ENCODE measurements around the gene RRAGC. TPM values are rescaled to one million over a fixed set of nuclear protein-coding genes. Genes with fewer than 3 reads are reported as not detected.

The RRAGC gene
- polyA plus RNA-seq, 1 experiment: 6.5 TPM

DNA sequence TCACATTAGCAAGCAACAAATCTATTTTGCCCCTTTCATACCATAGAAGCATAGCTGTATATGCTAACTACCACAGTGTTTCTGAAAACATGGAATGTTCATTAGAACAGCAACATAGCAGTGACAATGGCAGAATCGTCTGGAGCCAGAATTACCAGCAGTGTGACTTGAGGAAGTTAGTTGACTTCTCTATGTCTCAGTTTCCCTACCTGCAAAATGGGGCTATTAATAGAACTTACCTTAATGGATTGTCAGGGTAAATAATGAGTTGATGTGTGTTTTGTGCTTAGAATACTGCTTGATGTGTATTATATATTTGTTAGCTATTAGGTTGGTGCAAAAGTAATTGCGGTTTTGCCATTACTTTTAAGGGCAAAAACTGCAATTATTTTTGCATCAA lies 36.6 kb upstream of the RRAGC start:
- ChIA-PET POLR2A (no interaction called here), CTCF (interaction anchor here (0.6 to 1.4 kb wide), 2 partner anchors 158 to 202 kb away, joined by 3 to 4 read pairs; no protein-coding TSS in a partner anchor)
- Histone ChIP-seq H3K36me3 (ENCODE audit: control insufficient read depth, insufficient read depth, low read length) (no peaks in the 10 kb centered on the region), H3K4me3 (ENCODE audit: low read depth, low read length) (no peak overlapping the region), H3K27me3 (ENCODE audit: control insufficient read depth, insufficient read depth, low read length) (no peaks in the 10 kb centered on the region)
- TF ChIP-seq, protein P1, sequence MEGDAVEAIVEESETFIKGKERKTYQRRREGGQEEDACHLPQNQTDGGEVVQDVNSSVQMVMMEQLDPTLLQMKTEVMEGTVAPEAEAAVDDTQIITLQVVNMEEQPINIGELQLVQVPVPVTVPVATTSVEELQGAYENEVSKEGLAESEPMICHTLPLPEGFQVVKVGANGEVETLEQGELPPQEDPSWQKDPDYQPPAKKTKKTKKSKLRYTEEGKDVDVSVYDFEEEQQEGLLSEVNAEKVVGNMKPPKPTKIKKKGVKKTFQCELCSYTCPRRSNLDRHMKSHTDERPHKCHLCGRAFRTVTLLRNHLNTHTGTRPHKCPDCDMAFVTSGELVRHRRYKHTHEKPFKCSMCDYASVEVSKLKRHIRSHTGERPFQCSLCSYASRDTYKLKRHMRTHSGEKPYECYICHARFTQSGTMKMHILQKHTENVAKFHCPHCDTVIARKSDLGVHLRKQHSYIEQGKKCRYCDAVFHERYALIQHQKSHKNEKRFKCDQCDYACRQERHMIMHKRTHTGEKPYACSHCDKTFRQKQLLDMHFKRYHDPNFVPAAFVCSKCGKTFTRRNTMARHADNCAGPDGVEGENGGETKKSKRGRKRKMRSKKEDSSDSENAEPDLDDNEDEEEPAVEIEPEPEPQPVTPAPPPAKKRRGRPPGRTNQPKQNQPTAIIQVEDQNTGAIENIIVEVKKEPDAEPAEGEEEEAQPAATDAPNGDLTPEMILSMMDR (IDR thresholded peaks at IDR 0.05; ENCODE audit: insufficient read depth, low read depth, low read length): no peak
- no peak for DNase-seq (ENCODE audit: low read depth)

DNA sequence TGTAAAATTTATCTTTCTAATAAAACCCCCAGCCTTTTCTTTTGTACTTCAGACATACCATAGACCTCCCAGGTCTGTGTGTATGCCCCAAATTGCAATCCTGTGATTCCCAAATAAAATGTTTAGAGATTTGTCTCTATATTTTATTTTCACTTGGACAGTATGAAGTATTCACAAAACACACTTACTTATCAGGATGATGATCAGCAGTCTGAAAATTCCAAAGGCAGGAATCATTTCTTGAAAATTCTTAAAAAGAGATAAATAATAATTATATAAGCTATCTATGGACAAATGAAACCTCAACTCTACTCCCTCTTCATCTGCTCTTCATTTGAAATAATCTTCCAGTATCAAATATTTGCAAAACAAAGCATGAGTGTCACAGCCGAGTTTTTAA lies 33.4 kb upstream of the RRAGC start:
- POLR2A ChIA-PET: no interaction called here
- Histone ChIP-seq H3K36me3 (ENCODE audit: control insufficient read depth, insufficient read depth, low read length) (no peaks in the 10 kb centered on the region), H3K4me3 (ENCODE audit: low read depth, low read length) (no peak overlapping the region), H3K27me3 (ENCODE audit: control insufficient read depth, insufficient read depth, low read length) (no peaks in the 10 kb centered on the region)
- TF ChIP-seq, protein P1 (IDR thresholded peaks at IDR 0.05; ENCODE audit: insufficient read depth, low read depth, low read length): no peak
- CTCF ChIA-PET: no interaction called here
- no peak for DNase-seq (ENCODE audit: low read depth)

DNA sequence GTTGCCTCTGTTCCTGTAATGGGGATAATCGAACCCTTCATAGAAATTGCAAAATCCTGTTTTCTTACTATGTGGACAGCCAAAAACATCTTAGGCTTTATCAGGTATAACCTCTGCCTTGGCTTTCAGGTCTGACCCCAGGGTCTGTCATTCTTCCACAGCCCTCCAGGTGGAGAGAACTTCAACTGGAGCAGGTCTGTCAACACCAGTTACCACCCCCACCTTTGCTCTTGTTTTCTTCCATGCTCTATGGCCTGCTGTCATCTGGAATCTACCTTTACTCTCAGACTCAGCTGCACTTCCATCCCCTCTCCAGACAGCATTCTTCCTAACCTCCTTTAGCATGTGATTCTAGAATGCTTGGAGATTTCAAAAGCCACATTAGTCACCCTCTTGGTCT lies 32.2 kb upstream of the RRAGC start:
- H3K27me3 ChIP-seq (ENCODE audit: control insufficient read depth, insufficient read depth, low read length): no peaks in the 10 kb centered on the region
- H3K4me3 ChIP-seq (ENCODE audit: low read depth, low read length): no peak overlapping the region
- TF ChIP-seq, protein P1 (IDR thresholded peaks at IDR 0.05; ENCODE audit: insufficient read depth, low read depth, low read length): no peak
- ChIA-PET CTCF (no interaction called here), POLR2A (no interaction called here)
- no peak for DNase-seq (ENCODE audit: low read depth)
- no peaks in the 10 kb centered on the region for H3K36me3 ChIP-seq (ENCODE audit: control insufficient read depth, insufficient read depth, low read length)

DNA sequence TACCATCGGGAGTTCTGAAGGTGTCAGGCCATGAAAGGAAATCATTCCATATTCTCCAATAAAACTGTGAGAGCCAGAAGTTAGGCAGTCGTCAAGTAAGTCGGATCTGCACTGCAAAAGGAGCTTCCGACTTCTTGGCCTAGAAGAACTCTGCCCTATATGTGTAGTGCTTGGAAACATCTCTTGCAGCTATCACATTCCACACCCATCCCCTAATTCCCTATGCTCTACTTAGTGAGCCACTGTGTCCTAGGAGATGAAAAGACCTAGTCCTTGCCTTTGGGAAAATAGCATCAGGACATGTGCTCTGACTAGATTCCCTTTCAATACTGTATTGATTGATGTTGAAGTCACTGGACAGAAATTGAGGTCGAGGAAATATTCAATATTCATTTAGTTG lies 30.0 kb upstream of the RRAGC start:
- H3K27me3 ChIP-seq (ENCODE audit: control insufficient read depth, insufficient read depth, low read length): no peaks in the 10 kb centered on the region
- ChIA-PET CTCF (no interaction called here), POLR2A (no interaction called here)
- H3K4me3 ChIP-seq (ENCODE audit: low read depth, low read length): no peak overlapping the region
- TF ChIP-seq, protein P1 (IDR thresholded peaks at IDR 0.05; ENCODE audit: insufficient read depth, low read depth, low read length): no peak
- H3K36me3 ChIP-seq (ENCODE audit: control insufficient read depth, insufficient read depth, low read length): no peaks in the 10 kb centered on the region
- no peak for DNase-seq (ENCODE audit: low read depth)

DNA sequence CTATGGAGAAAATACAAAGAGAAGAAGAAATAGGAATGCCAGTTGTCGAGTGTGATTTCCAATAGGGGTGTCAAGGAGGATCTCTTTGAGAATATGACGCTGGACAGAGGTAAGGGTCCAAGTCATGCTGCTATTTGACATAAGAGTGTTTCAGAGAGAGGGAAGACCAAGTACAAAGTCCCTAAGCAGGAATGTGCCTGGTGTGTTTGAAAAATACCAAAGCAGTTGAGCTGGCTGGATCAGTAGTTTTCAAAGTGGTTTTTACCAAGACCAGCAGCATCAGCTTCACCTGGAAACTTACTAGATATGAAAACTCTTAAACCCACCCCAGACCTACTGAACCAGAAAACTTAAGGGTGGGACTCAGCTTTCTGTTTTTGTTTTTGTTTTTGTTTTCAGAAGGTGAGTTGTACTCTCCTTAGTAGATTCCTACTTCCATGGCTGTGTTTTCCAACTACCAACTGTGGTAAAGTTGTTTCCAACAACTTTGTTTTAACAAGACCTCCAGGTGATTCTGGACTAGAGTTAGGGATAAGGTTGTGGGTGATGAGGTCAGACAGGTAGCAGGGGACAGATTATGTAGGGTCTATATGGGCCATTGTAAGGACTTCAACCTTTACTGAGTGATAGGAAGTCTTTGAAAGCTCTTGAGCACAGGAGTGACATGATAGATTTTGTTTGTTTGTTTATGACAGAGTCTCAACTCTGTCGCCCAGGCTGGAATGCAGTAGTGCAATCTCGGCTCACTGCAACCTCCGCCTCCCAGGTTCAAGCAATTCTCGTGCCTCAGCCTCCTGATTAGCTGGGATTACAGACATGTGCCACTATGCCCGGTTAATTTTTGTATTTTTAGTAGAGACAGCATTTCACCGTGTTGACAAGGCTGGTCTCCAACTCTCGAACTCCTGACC lies 29.1 kb upstream of the RRAGC start:
- CTCF ChIA-PET: interaction anchor here (1.7 kb wide), 1 partner anchor 13 kb away, joined by 4 read pairs; no protein-coding TSS in a partner anchor
- H3K27me3 ChIP-seq (ENCODE audit: control insufficient read depth, insufficient read depth, low read length): no peaks in the 10 kb centered on the region
- no peak overlapping the region for H3K4me3 ChIP-seq (ENCODE audit: low read depth, low read length)
- TF ChIP-seq, protein P1 (IDR thresholded peaks at IDR 0.05; ENCODE audit: insufficient read depth, low read depth, low read length): no peak
- DNase-seq (ENCODE audit: low read depth): no peak
- POLR2A ChIA-PET: no interaction called here
- no peaks in the 10 kb centered on the region for H3K36me3 ChIP-seq (ENCODE audit: control insufficient read depth, insufficient read depth, low read length)

Measured in BJ (cell line).